HAP-1 (cell line): Measurements from ENCODE around the gene CD72.
"Not testable (repeated sequence)": the region's sequence is repeated elsewhere in the genome, so short reads cannot be mapped to it uniquely, and the experiment has no call there.

Experiments
- DNase-seq, 2 experiments: peaks; one replicate each; pipeline ENCODE4 v3.0.0-alpha.2; 2016 to 2020; ENCODE audit warnings: low spot score in 2 of 2
- H3K27me3 ChIP-seq: fragments of 250-450 bp; sonication (Bioruptor Pico); 2 replicates; pipeline ENCODE4 v1.5.1; 2020; ENCODE audit warnings: low read depth, mild to moderate bottlenecking, moderate library complexity
- H3K36me3 ChIP-seq: fragments of 250-450 bp; sonication (Bioruptor Pico); replicated peaks from 2 replicates; pipeline ENCODE4 v1.5.1; 2020; ENCODE audit warnings: mild to moderate bottlenecking
- H3K4me1 ChIP-seq: fragments of 250-450 bp; sonication (Bioruptor Pico); 2 replicates; pipeline ENCODE4 v1.5.1; 2020; ENCODE audit warnings: mild to moderate bottlenecking
- H3K4me3 ChIP-seq: fragments of 250-450 bp; sonication (Bioruptor Pico); 2 replicates; pipeline ENCODE4 v1.5.1; 2020; ENCODE audit warnings: mild to moderate bottlenecking, moderate library complexity
- H3K9me3 ChIP-seq: fragments of 250-450 bp; sonication (Bioruptor Pico); 2 replicates; pipeline ENCODE4 v1.5.1; 2020; ENCODE audit warnings: mild to moderate bottlenecking, moderate library complexity
- in situ Hi-C: fragments of 300-500 bp; cut with MboI; formaldehyde crosslinking; loops from 3 replicates; pipeline ENCODE4 v1.14.3; 2020; ENCODE audit warnings: low sequenced_read_pairs, inconsistent platforms, mixed read lengths

Gene CD72

GRCh38 chr9:35617548-35617947, 665 bp downstream of the CD72 start:
- Histone ChIP-seq H3K9me3 (no peaks in the 10 kb centered on the region), H3K27me3 (peaks cover 16% of the 10 kb centered on the region; the same call in 1 of the 2 replicates), H3K36me3 (no peaks in the 10 kb centered on the region), H3K4me3 (no peak overlapping the region), H3K4me1 (no peaks in the 10 kb centered on the region)
- in situ Hi-C loops, result no loop called here
- DNase-seq, result no peak

GRCh38 chr9:35616681-35617459, 1.3 kb downstream of the CD72 start:
- Histone ChIP-seq H3K36me3 (no peaks in the 10 kb centered on the region), H3K4me1 (no peaks in the 10 kb centered on the region), H3K4me3 (no peak overlapping the region), H3K9me3 (no peaks in the 10 kb centered on the region), H3K27me3 (peaks cover 16% of the 10 kb centered on the region; the same call in 1 of the 2 replicates)
- peak in 1 of 2 experiments; percentile 35 for DNase-seq
- in situ Hi-C loops, result no loop called here

- Histone ChIP-seq H3K9me3 (no peaks in the 10 kb centered on the region), H3K4me3 (no peak overlapping the region), H3K36me3 (no peaks in the 10 kb centered on the region), H3K4me1 (no peaks in the 10 kb centered on the region), H3K27me3 (peaks cover 16% of the 10 kb centered on the region; the same call in 1 of the 2 replicates)
- no peak for DNase-seq
- in situ Hi-C loops, result no loop called here
Observed at GRCh38 chr9:35615981-35616680, 2.1 kb downstream of the CD72 start.

- H3K9me3 ChIP-seq, result no peaks in the 10 kb centered on the region
- H3K36me3 ChIP-seq, result peaks cover 5% of the 10 kb centered on the region
- H3K4me1 ChIP-seq, result no peaks in the 10 kb centered on the region
- in situ Hi-C loops, result no loop called here
- no peak for DNase-seq
- H3K4me3 ChIP-seq, result no peak overlapping the region
- H3K27me3 ChIP-seq, result peaks cover 16% of the 10 kb centered on the region; the same call in 1 of the 2 replicates
Observed at GRCh38 chr9:35612843-35613242, 5.4 kb downstream of the CD72 start.

- H3K4me3 ChIP-seq, H3K9me3 ChIP-seq, H3K4me1 ChIP-seq, DNase-seq, H3K36me3 ChIP-seq, in situ Hi-C loops: not testable (repeated sequence)
- H3K27me3 ChIP-seq, result peaks cover 13% of the 10 kb centered on the region; the same call in 1 of the 2 replicates
Observed at GRCh38 chr9:35612066-35612465, 6.1 kb downstream of the CD72 start.

GRCh38 chr9:35611230-35611797, 6.9 kb downstream of the CD72 start:
- H3K9me3 ChIP-seq, result no peaks in the 10 kb centered on the region
- in situ Hi-C loops, result no loop called here
- peaks cover 5% of the 10 kb centered on the region for H3K36me3 ChIP-seq
- no peak overlapping the region for H3K4me3 ChIP-seq
- H3K27me3 ChIP-seq, result peaks cover 9% of the 10 kb centered on the region; the same call in 1 of the 2 replicates
- peak; percentile 22 to 67 for DNase-seq
- peaks cover 6% of the 10 kb centered on the region for H3K4me1 ChIP-seq

- in situ Hi-C loops, result no loop called here
Observed at GRCh38 chr9:35609820-35610163, 8.4 kb downstream of the CD72 start.

GRCh38 chr9:35609001-35609819, 9.0 kb downstream of the CD72 start:
- Histone ChIP-seq H3K4me3 (no peak overlapping the region), H3K9me3 (no peaks in the 10 kb centered on the region), H3K36me3 (peaks cover 5% of the 10 kb centered on the region), H3K27me3 (peaks cover 5% of the 10 kb centered on the region; the same call in 1 of the 2 replicates), H3K4me1 (peaks cover 14% of the 10 kb centered on the region)
- no peak for DNase-seq
- in situ Hi-C loops, result no loop called here

More at GRCh38 chr9:35609820-35610163, 8.4 kb downstream of the CD72 start:
- Histone ChIP-seq H3K27me3 (peaks cover 7% of the 10 kb centered on the region; the same call in 1 of the 2 replicates), H3K4me3 (no peak overlapping the region), H3K36me3 (peaks cover 5% of the 10 kb centered on the region), H3K9me3 (no peaks in the 10 kb centered on the region), H3K4me1 (peaks cover 8% of the 10 kb centered on the region)
- DNase-seq, result no peak

- Histone ChIP-seq H3K27me3 (peaks cover under 1% of the 10 kb centered on the region; the same call in 1 of the 2 replicates), H3K4me3 (no peak overlapping the region), H3K9me3 (no peaks in the 10 kb centered on the region), H3K36me3 (peaks cover 5% of the 10 kb centered on the region), H3K4me1 (peaks cover 19% of the 10 kb centered on the region)
- DNase-seq, result no peak
- in situ Hi-C loops, result no loop called here
Observed at GRCh38 chr9:35608221-35608620, 10.0 kb downstream of the CD72 start.

GRCh38 chr9:35606726-35607125, 11.5 kb downstream of the CD72 start:
- DNase-seq, result no peak
- Histone ChIP-seq H3K9me3 (no peaks in the 10 kb centered on the region), H3K4me1 (peaks cover 20% of the 10 kb centered on the region), H3K27me3 (no peaks in the 10 kb centered on the region), H3K4me3 (no peak overlapping the region), H3K36me3 (peaks cover 5% of the 10 kb centered on the region)
- in situ Hi-C loops, result no loop called here

GRCh38 chr9:35606138-35606504, 12.1 kb downstream of the CD72 start:
- peak in 1 of 2 experiments; percentile 26 for DNase-seq
- no peaks in the 10 kb centered on the region for H3K9me3 ChIP-seq
- peak overlapping the region; percentile 54 for H3K4me3 ChIP-seq
- H3K36me3 ChIP-seq, result peaks cover 5% of the 10 kb centered on the region
- H3K27me3 ChIP-seq, result no peaks in the 10 kb centered on the region
- in situ Hi-C loops, result no loop called here
- peaks cover 20% of the 10 kb centered on the region for H3K4me1 ChIP-seq

GRCh38 chr9:35605351-35606137, 12.7 kb downstream of the CD72 start:
- Histone ChIP-seq H3K27me3 (no peaks in the 10 kb centered on the region), H3K9me3 (no peaks in the 10 kb centered on the region), H3K4me1 (peaks cover 20% of the 10 kb centered on the region), H3K4me3 (peak overlapping the region; percentile 54), H3K36me3 (peaks cover 5% of the 10 kb centered on the region)
- in situ Hi-C loops, result no loop called here
- DNase-seq, result peak in 1 of 2 experiments; percentile 50
